ENCODE results near the gene RNF224.

- no peak for TF ChIP-seq EZH2 (IDR thresholded peaks at IDR 0.05; ENCODE audit: low read depth, unreplicated experiment)
- TF ChIP-seq CREB1 (CRISPR knock-in tag; IDR thresholded peaks at IDR 0.05; ENCODE audit: low read depth), result no peak
- no peak for TF ChIP-seq CTCF (conservative IDR thresholded peaks at IDR 0.05; ENCODE audit: low read depth in 2 of 2)
- no peak for TF ChIP-seq REST (IDR thresholded peaks at IDR 0.05; ENCODE audit: unreplicated experiment)
- TF ChIP-seq POLR2AphosphoS5 (IDR thresholded peaks at IDR 0.05; ENCODE audit: low read depth), result no peak
- TF ChIP-seq EZH2phosphoT487 (IDR thresholded peaks at IDR 0.05; ENCODE audit: unreplicated experiment), result no peak
Observed at GRCh38 chr9:137181680-137182079, 45.6 kb upstream of the RNF224 start.
